Epithelial cell of esophagus (primary cell): Measurements from ENCODE around the gene PPIL3.

Source experiments
- DNase-seq: peaks from one replicate; pipeline ENCODE4 v3.0.0; 2010; ENCODE audit warnings: low read depth
- H3K4me3 ChIP-seq: 2 replicates; pipeline ENCODE4 v1.5.1; 2011; ENCODE audit warnings: mild to moderate bottlenecking, low read length, control low read depth
- TF ChIP-seq, protein P1 (sequence below): IDR thresholded peaks from 2 replicates; pipeline ENCODE4 v1.5.1; 2011; ENCODE audit warnings: low read depth, mild to moderate bottlenecking, low read length, control low read depth, inconsistent platforms; ENCODE audit not compliant: insufficient read depth; ENCODE audit errors: missing control alignments

Gene PPIL3

DNA sequence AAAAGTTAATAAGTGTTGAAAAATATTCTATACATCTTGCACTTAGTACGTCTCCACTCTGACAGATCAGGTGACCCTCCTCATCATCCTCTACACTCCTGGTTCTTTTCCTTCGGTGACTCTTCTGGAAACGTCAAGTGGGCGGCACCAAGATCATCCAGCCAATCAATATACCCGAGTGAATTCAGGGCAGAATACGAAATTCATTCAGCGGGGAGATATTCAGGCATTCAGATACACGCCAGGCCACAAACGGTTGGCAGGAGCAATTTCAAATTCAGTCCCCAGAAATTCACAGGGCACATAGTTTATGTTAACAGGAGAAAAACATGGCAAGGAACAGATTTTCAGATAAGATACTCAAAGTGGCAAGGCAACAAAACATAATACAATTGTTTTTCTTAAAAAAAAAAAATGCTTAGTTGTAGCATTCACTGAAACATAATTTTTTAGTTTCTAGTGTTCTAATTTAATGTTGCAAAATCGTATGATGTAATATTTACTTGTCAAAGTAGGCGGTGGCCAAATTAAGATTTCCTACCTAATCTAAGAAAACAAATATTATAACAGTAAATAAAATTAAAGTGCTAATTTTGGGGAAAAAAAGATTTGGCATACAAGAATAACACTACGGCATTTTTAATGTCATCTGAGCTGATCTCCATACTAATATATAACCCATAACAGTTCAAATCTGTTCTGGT is 28.6 kb downstream of the PPIL3 start:
- no peak overlapping the region for H3K4me3 ChIP-seq
- TF ChIP-seq, protein P1, sequence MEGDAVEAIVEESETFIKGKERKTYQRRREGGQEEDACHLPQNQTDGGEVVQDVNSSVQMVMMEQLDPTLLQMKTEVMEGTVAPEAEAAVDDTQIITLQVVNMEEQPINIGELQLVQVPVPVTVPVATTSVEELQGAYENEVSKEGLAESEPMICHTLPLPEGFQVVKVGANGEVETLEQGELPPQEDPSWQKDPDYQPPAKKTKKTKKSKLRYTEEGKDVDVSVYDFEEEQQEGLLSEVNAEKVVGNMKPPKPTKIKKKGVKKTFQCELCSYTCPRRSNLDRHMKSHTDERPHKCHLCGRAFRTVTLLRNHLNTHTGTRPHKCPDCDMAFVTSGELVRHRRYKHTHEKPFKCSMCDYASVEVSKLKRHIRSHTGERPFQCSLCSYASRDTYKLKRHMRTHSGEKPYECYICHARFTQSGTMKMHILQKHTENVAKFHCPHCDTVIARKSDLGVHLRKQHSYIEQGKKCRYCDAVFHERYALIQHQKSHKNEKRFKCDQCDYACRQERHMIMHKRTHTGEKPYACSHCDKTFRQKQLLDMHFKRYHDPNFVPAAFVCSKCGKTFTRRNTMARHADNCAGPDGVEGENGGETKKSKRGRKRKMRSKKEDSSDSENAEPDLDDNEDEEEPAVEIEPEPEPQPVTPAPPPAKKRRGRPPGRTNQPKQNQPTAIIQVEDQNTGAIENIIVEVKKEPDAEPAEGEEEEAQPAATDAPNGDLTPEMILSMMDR, result no peak
- DNase-seq, result peak; percentile 41

DNA sequence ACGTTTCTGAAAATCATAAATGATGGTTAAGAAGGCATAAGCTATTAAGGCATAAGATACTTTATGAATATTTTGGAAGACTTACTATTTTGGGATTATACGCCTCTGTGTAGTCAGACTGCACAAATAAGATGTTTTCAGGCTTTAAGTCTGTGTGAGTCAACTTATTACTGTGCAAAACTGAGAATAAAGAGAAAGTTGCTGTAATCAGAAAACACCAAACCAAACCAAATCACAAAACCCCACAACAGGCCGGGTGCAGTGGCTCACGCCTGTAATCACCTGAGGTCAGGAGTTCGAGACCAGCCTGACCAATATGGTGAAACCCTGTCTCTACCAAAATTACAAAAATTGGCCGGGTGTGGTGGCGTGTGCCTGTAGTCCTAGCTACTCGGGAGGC is 32.1 kb downstream of the PPIL3 start:
- DNase-seq, result no peak
- H3K4me3 ChIP-seq, result no peak overlapping the region
- TF ChIP-seq, protein P1, result no peak

DNA sequence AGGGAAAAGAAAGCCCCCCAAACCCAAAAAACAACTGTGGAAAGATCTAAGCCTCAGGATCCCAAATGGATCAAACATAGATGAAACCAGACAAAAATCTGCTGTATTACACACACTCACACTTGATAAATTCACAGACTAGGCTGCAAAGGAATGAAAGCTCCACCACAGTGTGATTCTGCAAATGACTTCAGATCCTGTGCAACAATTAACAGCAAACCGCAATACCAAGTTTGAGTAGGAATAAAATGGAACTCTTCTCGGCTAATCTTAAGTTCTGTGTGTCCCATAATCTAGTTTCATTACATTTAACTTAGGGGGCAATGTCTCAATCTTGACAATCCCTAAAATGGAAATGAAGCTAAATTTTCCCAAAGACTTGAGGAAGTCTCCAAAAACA is 36.3 kb downstream of the PPIL3 start:
- TF ChIP-seq, protein P1, result no peak
- H3K4me3 ChIP-seq, result no peak overlapping the region
- DNase-seq, result no peak

DNA sequence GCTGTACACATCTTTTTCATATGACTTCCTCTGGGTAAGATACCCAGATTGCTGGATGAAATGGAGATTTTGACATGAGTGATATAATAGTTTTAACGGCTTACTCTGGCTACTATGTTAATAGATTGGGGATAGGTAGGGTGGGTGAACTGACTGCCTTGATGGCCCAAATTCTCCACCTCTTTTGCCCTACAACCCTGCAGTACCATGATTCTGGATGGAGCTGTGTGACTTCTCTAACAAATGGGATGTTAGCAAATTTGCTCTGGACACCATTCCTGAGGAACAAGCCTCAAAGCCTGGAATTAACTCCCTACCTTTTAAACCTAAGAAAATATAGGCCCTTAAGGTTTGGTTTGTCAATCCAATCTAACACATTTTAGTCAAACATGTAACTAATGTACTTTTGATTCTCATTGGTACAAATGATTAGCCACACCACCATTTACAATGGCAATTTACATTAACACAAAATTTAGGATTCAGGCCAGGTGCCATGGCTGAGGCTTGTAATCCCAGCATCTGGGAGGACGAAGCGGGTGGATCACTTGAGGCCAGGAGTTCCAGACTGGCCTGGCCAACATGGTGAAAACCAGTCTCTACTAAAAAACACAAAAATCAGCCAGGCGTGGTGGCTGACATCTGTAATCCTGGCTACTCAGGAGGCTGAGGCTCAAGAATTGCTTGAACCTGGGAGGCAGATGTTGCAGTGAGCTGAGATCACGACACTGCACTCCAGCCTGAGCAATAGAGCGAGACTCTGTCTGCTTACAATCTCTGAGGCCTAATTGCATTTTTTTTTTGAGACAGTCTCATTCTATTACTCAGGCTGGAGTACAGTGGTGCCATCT is 37.3 kb downstream of the PPIL3 start:
- H3K4me3 ChIP-seq, result no peak overlapping the region
- TF ChIP-seq, protein P1, result no peak
- DNase-seq, result no peak

DNA sequence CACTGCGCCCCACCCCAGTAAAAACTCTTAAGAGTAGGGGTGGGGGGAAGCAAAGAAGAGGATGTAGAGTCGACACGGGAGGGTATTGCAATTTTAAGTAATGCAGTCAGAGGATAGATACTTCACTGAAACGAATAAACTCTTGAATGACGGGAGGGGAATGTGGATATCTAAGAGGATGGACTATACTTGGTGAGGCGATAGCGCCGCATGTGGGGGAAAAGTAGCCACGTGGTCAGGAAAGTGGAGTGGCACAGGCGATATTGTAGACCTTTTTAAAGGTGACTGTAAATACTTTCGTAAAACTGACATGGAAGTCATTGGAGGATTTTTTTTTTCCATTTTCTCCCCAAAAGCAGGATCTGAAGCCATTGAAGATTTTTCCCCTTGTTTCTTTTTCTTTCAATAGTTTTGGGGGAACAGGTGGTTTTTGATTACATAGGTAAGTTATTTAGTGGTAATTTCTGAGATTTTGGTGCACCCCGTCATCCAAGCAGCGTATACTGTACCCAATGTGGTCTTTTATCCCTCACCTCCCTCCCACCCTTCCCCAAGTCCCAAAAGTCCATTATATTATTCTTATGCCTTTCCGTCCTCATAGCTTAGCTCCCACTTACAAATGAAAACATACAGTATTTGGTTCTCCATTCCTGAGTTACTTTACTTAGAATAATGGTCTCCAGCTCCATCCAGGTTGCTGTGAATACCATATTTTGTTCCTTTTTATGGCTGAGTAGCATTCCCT is 38.2 kb downstream of the PPIL3 start:
- TF ChIP-seq, protein P1, result no peak
- no peak overlapping the region for H3K4me3 ChIP-seq
- no peak for DNase-seq

DNA sequence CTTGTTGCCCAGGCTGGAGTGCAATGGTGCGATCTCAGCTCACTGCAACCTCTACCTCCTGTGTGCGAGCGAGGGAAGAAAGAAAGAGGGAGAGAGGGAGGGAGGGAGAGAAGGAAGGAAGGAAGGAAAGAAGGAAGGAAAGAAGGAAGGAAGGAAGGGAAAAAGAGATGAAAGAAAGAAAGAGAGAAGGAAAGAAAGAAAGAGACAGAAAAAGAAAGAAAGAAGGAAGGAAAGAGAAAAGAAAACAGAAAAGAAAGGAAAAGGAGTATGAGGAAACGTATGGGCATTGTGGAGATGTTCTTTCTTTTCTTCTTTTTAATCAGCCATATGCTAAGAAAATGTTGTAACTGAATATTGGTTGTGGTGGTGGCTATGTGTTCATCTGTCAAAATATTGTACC is 40.9 kb downstream of the PPIL3 start:
- no peak for DNase-seq
- TF ChIP-seq, protein P1, result no peak
- no peak overlapping the region for H3K4me3 ChIP-seq
